Stimulated activated CD8-positive, alpha-beta memory T cell treated with anti-CD3 and anti-CD28 coated beads, Interleukin-12 subunit alpha, Interleukin-12 subunit beta, amount 100 ng/mL, for 24 hours (primary cell): Measurements from ENCODE around the gene NTSR1.

ENCODE experiments used
- DNase-seq: peaks from one replicate; pipeline ENCODE4 v3.0.0-alpha.2; 2020; ENCODE audit errors: extremely low read depth

NTSR1 gene

DNA sequence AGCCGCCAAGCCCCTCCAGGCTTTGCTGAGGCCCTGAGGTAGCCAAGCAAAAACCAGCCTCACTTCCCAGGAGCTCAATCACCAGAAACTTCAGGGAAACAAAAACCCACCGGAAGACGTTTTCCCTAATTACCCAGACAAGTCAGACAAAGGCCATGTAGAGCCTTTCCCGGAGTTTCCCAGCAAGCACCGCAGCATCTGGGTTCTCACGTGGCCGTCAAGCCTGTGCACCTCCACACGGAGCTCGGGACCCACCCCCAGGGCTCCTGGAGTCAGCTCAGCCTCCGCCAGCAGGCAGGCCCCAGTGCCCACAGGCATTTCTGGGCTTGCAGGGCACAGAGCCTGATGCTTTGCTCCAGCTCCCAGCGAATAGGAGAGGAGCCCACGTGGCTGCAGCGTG is 77.5 kb downstream of the NTSR1 start:
- no peak for DNase-seq

- no peak for DNase-seq
Measured at GRCh38 chr20:62787321-62787720, 78.7 kb downstream of the NTSR1 start.

DNA sequence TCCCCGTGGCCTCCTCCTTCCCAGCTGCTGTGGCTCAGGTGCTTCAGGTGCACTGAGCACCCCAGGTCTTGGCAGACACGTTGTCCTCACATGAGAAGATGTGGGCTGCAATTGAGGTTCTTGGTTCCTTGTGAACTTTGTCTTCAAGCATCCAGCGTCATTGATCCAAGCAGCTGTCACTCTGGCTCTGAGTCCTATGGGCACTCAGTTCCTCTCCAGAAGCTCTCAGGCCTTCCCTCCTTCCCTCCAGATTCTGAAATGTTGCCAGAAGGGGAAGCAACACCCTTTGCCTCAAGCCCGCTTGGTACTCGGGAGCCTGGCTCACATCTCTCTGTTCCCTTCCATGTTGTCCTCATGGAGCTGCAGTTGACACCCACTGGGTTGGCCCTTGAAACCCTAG is 79.2 kb downstream of the NTSR1 start:
- DNase-seq: no peak

- DNase-seq: no peak
Measured at GRCh38 chr20:62788607-62789006, 80.0 kb downstream of the NTSR1 start.

GRCh38 chr20:62790075-62790474 is 81.4 kb downstream of the NTSR1 start:
- no peak for DNase-seq

DNA sequence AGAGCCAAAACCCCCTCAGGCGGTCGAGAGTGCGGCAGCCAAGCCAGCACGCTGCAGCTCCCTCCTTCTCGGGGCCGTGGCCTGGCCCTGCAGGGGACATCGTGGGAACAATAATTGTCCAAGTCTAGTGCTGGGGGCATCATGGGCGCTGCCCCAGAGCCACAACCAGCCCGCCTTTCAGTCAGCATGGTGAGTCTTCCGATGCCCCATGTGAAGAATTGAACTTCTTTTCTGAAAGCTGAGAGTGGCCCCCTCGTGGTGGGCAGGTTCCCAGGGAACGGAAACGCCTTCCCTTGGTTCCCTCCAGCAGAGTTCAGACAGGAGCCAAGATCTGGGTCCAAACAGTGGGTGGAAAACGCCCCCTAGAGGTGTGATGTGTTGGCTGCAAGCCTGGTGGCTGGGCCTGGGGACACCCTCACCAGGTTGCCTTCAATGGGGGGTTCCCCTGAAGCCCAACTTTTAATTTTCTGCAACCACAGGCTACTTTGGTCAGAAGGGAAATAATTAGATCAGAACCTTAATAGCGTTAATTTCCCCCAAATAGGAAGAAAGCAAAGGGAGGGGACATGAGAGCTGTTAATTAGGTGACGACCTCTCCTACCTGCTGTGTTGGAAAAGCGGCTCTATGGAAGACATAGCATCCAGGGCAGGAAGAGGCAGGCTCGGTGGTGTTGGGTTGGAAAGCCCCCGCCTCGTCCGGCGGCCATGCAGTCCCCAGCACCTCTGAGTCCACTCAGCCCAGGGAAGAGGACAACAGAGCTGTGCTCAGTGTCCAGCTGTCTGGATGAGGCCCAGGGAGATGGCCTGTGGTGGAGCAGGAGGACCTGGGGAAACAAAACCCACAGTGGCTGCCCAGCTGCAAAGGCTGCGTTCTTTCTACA is 82.9 kb downstream of the NTSR1 start:
- DNase-seq: no peak

- no peak for DNase-seq
Measured at GRCh38 chr20:62792182-62792939, 83.7 kb downstream of the NTSR1 start.

DNA sequence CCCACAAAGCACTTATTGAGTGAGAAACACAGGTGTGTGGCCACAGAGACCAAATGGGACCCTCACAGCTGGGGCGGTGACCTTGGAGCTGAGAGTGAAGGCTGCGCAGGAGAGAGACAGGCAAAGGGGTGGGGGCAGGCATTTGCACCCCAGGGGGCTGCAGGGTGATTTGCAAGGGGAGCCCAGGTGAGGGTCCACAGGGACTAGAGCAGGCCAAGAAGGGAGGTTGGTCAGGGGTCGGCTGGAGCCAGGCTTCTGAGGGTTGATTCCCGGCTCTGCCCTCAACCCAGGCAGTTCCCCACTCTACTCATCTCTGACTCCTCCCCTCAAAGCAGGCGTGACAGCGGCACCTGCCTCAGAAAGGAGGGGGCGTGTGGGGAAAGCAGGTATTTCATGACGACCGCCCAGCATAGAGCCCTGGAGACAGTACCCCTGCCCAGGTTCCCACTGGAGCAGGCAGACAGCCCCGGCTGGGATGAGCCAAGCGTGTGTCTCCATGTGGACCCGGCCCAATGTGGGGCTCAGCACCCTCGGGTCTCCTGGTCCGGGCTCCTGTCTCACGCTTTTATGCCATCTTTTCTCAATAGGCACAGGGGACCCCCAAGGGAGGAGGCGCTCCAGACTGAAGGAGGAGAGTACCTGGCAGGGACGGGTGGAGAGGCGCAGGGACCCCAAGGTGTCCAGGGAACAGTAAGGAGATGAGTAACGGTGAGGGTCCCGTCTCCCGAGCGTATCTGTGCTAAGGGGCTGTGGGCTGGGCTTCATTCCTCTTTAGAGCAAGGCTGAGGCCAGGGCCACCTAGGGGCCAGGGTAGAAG is 84.5 kb downstream of the NTSR1 start:
- no peak for DNase-seq

DNA sequence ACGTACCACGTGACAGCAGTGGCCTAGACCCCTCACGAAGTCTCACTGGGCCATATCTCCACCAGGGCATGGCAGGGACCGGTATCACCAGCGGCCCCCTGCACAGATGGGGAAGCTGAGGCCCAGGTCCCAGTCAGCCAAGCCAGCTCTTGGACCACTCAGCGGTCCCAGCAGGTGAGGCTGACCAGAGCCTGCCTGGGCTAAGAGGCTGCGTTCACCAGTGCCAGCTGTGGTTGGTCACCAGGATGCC is 85.0 kb downstream of the NTSR1 start:
- no peak for DNase-seq

GRCh38 chr20:62794007-62794724 is 85.5 kb downstream of the NTSR1 start:
- DNase-seq: peak; percentile 83

- no peak for DNase-seq
Measured at GRCh38 chr20:62795023-62795761, 86.6 kb downstream of the NTSR1 start.

GRCh38 chr20:62796699-62797491 is 88.3 kb downstream of the NTSR1 start:
- DNase-seq: no peak

GRCh38 chr20:62797671-62798532 is 89.3 kb downstream of the NTSR1 start:
- DNase-seq: no peak

- no peak for DNase-seq
Measured at GRCh38 chr20:62799036-62799435, 90.4 kb downstream of the NTSR1 start.

GRCh38 chr20:62799459-62799858 is 90.8 kb downstream of the NTSR1 start:
- no peak for DNase-seq

- no peak for DNase-seq
Measured at GRCh38 chr20:62799873-62800272, 91.2 kb downstream of the NTSR1 start.

- DNase-seq: no peak
Measured at GRCh38 chr20:62800314-62801259, 92.0 kb downstream of the NTSR1 start.
